ENCODE measurements around the gene RAB9A. TPM values are rescaled to one million over a fixed set of nuclear protein-coding genes. Genes with fewer than 3 reads are reported as not detected.
"Not testable (repeated sequence)": the region's sequence is repeated elsewhere in the genome, so short reads cannot be mapped to it uniquely, and the experiment has no call there.

The RAB9A gene
- total RNA-seq, 1 donor from 2014 or later, result 17.6 TPM

- TF ChIP-seq CTCF (IDR thresholded peaks at IDR 0.05; ENCODE audit: unreplicated experiment), result no peak
- no peaks in the 10 kb centered on the region for H3K27me3 Mint-ChIP-seq
- peak overlapping the region; percentile 97 for H3K27ac Mint-ChIP-seq
- no peak overlapping the region for H3K4me3 Mint-ChIP-seq (ENCODE audit: low read depth)
- peaks cover 8% of the 10 kb centered on the region for H3K4me1 Mint-ChIP-seq (ENCODE audit: low read depth)
- H3K36me3 Mint-ChIP-seq (ENCODE audit: insufficient read depth), result peaks cover 25% of the 10 kb centered on the region
- no peak for DNase-seq (ENCODE audit: low spot score, unreplicated experiment)
- H3K9me3 Mint-ChIP-seq (ENCODE audit: low read depth), result peaks cover 33% of the 10 kb centered on the region
Measured at GRCh38 chrX:13721819-13722519, 33.0 kb downstream of the RAB9A start.

- not testable (repeated sequence) for DNase-seq (ENCODE audit: low spot score, unreplicated experiment); H3K27ac Mint-ChIP-seq; H3K4me3 Mint-ChIP-seq (ENCODE audit: low read depth); H3K4me1 Mint-ChIP-seq (ENCODE audit: low read depth); H3K27me3 Mint-ChIP-seq
- peaks cover 42% of the 10 kb centered on the region for H3K36me3 Mint-ChIP-seq (ENCODE audit: insufficient read depth)
- H3K9me3 Mint-ChIP-seq (ENCODE audit: low read depth), result peaks cover 52% of the 10 kb centered on the region
Measured at GRCh38 chrX:13724878-13725277, 36.0 kb downstream of the RAB9A start.

- not testable (repeated sequence) for H3K27me3 Mint-ChIP-seq; H3K4me1 Mint-ChIP-seq (ENCODE audit: low read depth); H3K4me3 Mint-ChIP-seq (ENCODE audit: low read depth); DNase-seq (ENCODE audit: low spot score, unreplicated experiment)
- H3K36me3 Mint-ChIP-seq (ENCODE audit: insufficient read depth), result peaks cover 49% of the 10 kb centered on the region
- H3K9me3 Mint-ChIP-seq (ENCODE audit: low read depth), result peaks cover 52% of the 10 kb centered on the region
- H3K27ac Mint-ChIP-seq, result peak overlapping the region; percentile 27
Measured at GRCh38 chrX:13726583-13726982, 37.7 kb downstream of the RAB9A start.

GRCh38 chrX:13730523-13730922 lies 41.6 kb downstream of the RAB9A start:
- not testable (repeated sequence) for H3K27me3 Mint-ChIP-seq; H3K27ac Mint-ChIP-seq; H3K4me3 Mint-ChIP-seq (ENCODE audit: low read depth); DNase-seq (ENCODE audit: low spot score, unreplicated experiment)
- peaks cover 21% of the 10 kb centered on the region for H3K4me1 Mint-ChIP-seq (ENCODE audit: low read depth)
- H3K9me3 Mint-ChIP-seq (ENCODE audit: low read depth), result peaks cover 42% of the 10 kb centered on the region
- H3K36me3 Mint-ChIP-seq (ENCODE audit: insufficient read depth), result peaks cover 46% of the 10 kb centered on the region

GRCh38 chrX:13732246-13733067 lies 43.5 kb downstream of the RAB9A start:
- peak overlapping the region; percentile 27 for H3K4me3 Mint-ChIP-seq (ENCODE audit: low read depth)
- peak overlapping the region; percentile 58 for H3K27ac Mint-ChIP-seq
- peaks cover 24% of the 10 kb centered on the region for H3K4me1 Mint-ChIP-seq (ENCODE audit: low read depth)
- no peak for TF ChIP-seq CTCF (IDR thresholded peaks at IDR 0.05; ENCODE audit: unreplicated experiment)
- peaks cover 26% of the 10 kb centered on the region for H3K9me3 Mint-ChIP-seq (ENCODE audit: low read depth)
- H3K36me3 Mint-ChIP-seq (ENCODE audit: insufficient read depth), result peaks cover 36% of the 10 kb centered on the region
- no peak for DNase-seq (ENCODE audit: low spot score, unreplicated experiment)
- no peaks in the 10 kb centered on the region for H3K27me3 Mint-ChIP-seq

- Mint-ChIP-seq H3K4me1 (ENCODE audit: low read depth) (peaks cover 24% of the 10 kb centered on the region), H3K36me3 (ENCODE audit: insufficient read depth) (peaks cover 26% of the 10 kb centered on the region), H3K4me3 (ENCODE audit: low read depth) (peak overlapping the region; percentile 90), H3K9me3 (ENCODE audit: low read depth) (peaks cover 16% of the 10 kb centered on the region), H3K27me3 (no peaks in the 10 kb centered on the region), H3K27ac (peak overlapping the region; percentile 100)
- DNase-seq (ENCODE audit: low spot score, unreplicated experiment), result no peak
- TF ChIP-seq CTCF (IDR thresholded peaks at IDR 0.05; ENCODE audit: unreplicated experiment), result no peak
Measured at GRCh38 chrX:13733506-13733905, 44.6 kb downstream of the RAB9A start.
